Measurements from ENCODE around the gene NTM.
"Not testable (repeated sequence)": the region's sequence is repeated elsewhere in the genome, so short reads cannot be mapped to it uniquely, and the experiment has no call there.

NTM gene

DNA sequence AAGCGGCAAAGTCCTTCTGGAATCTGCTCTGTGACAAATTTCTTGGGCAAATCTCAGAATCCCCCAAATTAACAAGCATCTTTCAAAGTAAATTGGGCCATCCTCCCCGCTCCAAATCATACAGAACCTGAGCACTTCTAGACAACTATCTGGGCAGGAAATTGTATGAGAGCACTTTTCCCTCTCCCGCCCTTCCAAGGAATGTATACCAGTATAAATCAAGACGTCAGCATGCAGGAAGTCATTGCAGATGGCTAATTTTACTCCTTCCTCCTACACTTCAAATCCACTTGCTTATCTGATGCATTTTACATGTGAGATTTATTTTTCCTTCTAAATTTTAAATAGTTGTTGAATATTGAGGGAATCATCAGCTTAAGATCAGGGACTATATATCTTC, 52.1 kb downstream of the NTM start:
- no peak for DNase-seq

DNA sequence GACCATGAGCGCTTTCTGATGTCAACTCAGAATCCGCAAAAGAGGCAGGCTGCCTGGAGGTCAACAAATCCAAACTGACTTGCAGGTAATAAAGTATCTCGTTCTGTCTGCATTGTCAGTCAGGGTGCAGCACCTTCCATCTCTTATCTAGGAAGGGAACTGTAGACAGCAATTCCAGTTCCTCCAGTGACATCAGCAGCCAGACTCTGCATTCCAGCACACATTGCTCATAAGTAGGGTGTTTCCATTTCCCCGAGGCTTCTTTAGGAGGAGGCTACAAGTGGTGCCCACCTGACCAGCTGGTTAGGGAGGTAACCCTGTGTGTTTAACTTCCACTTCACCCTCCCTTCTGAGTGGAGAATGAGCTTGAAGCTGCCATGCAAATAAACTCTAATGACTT, 53.3 kb downstream of the NTM start:
- DNase-seq: no peak

DNA sequence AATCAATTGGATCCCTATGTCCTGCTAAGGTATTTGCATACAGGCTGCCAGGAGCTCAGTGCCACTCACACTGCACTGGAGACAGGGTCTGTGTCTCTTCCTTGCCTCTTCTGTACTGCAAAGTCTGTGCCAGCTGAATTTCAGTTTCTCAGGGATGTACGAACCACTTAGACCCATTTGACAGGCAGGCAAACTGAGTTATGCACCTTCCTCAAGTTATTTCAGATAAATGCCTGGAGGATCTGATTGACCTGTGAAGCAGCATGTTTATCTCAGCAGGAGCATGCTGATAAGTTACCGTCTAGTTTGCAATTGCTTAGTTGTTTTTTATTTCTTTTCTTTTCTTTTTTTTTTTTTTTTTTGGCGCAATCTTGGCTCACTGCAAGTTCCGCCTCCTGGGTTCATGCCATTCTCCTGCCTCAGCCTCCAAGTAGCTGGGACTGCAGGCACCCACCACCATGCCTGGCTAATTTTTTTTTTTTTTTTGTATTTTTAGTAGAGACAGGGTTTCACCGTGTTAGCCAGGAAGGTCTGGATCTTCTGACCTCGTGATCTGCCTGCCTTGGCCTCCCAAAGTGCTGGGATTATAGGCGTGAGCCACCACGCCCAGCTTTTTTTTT, 54.0 kb downstream of the NTM start:
- not testable (repeated sequence) for DNase-seq

GRCh38 chr11:131425285-131425684, 54.9 kb downstream of the NTM start:
- DNase-seq: no peak

DNA sequence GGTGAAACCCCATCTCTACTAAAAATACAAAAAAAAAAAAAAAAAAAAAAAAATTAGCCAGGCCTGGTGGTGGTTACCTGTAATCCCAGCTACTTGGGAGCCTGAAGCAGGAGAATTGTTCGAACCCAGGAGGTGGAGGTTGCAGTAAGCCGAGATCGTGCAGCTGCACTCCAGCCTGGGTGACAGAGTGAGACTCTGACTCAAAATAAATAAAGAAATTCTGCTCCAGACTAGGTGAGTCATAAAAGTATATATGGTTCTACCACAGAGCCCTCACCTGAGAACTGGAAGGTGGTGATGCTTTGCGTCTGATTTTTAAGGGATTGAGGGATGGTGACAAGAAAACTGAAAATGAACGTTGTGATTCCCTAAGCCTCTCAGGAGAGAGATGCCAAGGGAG, 58.4 kb downstream of the NTM start:
- DNase-seq: no peak

DNA sequence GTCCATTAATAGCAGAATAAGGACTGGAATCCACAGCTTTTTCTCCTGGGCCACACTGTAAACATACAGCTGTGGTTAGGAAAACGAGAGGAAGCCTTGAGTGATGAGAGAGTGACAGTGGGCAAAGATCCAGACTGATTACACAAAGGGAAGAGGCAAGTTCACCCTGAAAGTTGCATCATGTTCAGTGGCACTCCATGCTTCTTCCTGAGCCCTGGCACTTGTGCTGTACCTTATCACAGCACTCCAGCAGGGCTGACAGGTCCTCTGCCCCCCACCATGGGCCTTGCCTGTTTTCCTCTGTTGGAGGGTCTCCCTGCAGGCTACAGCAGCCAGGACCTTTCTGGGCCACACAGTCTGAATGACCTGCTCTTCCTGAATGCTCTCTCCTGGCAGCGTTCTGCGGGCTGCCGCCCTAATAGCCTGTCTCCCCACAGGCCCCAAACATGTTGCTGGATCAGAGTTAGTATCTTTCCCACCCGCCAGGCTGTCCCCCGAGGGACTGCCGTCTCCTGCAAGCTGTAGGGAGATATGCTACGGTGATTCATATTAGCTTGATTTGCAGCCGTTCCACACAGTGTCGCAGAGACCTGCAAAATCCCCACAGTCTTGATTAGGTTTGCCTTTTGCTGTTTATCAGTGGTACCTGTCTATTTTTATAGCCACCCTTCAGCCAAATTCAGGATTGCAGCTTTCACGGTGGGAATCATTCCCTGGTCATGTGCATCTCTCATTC, 60.2 kb downstream of the NTM start:
- DNase-seq: no peak

GRCh38 chr11:131441051-131441810, 70.8 kb downstream of the NTM start:
- DNase-seq: no peak

DNA sequence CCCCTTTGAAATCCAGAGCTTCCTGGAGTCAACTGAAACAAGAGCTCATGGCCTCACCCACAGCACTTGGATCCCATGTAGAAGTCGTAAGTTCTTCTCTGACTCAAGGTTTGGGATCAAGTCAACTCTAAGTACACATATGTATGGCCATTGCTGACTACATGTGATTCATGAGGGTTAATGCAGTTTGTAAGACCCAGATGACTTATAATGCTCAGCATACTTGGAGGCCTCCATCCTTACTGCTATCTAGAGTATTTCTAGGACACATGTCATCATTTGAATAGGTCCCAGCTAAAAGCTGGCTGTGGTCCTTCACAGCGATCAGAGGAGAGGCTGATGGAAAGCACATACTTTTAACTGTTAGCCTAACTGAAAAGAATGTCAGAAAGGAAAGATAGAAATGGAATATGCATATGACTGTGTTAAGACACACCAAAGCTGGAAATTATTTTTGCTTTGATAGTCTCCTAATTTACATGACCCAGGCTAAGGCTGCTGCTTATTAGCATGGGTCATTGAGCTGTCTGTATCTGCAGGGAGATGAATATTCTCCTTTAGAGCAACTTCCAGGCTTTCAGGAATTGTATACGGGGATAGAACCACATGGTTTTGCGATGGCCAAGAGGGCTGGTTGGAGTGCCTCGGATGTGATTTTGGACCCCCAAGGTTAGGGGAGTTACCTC, 76.3 kb downstream of the NTM start:
- no peak for DNase-seq

DNA sequence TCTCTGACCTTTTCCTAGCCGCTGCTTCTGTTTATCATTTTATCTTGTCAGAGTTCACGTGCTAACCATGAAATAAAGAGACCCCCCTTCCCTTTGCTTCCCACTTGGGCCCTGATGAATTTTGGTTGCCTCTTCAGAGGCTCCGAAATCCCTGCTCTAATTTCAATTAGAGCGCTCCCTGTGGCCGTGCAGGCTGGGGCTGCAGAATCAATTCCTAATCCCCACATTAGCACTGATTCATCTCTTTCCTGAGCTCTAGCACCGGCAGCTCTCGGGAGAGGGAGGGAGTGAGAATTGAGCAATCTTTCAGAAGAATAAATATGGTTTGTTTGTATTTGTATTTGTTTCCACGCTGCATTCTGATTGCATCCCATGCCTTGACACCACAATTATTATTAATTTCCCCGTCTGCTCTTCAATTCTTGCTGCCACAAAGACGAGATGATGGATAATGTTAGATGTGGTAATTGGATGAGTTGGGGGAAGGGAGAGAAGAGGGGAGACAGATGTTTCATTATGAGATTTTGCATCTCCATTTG, 76.9 kb downstream of the NTM start:
- DNase-seq: no peak

- no peak for DNase-seq
Measured at GRCh38 chr11:131447898-131448297, 77.5 kb downstream of the NTM start.

- no peak for DNase-seq
Measured at GRCh38 chr11:131449036-131450019, 78.9 kb downstream of the NTM start.

- no peak for DNase-seq
Measured at GRCh38 chr11:131454490-131454889, 84.1 kb downstream of the NTM start.

GRCh38 chr11:131454989-131455388, 84.6 kb downstream of the NTM start:
- no peak for DNase-seq

GRCh38 chr11:131455843-131456704, 85.7 kb downstream of the NTM start:
- DNase-seq: no peak

GRCh38 chr11:131457163-131457562, 86.7 kb downstream of the NTM start:
- DNase-seq: no peak

- DNase-seq: no peak
Measured at GRCh38 chr11:131458421-131458820, 88.0 kb downstream of the NTM start.

DNA sequence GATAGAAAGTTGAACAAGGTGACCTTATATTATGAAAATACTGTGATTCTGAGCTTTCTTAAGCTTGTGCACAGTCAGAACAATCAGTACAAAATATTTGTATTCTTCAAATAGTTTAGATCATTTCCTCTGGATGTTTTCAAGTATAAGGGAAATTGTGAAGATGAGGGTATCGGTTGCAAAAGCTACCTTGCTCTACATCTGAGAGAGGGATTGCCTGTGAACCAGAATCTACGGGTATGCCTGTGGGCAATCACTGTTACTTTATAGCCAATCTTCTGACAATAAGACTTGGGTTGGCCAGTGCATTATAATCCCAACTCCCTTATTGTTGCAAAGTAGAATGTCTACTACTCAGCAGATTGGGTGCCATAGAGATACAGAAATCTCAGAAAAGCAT, 90.5 kb downstream of the NTM start:
- DNase-seq: no peak

DNA sequence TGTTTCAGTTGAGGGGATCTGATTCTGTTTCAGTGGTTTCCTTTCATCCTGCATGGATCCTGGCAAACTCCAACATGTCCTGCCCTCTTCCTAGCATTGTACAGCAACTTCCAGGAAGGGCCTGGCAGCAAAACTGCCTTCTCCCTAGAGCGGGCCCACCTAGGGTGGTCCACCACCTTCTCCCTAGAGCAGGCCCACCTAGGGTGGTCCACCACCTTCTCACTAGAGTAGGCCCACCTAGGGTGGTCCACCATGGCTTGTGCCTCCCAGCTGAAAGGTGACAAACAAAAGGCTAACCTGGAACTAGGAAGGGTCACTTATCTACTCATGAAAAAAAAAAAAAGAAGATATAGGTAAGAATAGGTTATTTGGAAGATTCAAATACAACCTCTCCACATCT, 92.2 kb downstream of the NTM start:
- no peak for DNase-seq

- no peak for DNase-seq
Measured at GRCh38 chr11:131463162-131463561, 92.7 kb downstream of the NTM start.

DNA sequence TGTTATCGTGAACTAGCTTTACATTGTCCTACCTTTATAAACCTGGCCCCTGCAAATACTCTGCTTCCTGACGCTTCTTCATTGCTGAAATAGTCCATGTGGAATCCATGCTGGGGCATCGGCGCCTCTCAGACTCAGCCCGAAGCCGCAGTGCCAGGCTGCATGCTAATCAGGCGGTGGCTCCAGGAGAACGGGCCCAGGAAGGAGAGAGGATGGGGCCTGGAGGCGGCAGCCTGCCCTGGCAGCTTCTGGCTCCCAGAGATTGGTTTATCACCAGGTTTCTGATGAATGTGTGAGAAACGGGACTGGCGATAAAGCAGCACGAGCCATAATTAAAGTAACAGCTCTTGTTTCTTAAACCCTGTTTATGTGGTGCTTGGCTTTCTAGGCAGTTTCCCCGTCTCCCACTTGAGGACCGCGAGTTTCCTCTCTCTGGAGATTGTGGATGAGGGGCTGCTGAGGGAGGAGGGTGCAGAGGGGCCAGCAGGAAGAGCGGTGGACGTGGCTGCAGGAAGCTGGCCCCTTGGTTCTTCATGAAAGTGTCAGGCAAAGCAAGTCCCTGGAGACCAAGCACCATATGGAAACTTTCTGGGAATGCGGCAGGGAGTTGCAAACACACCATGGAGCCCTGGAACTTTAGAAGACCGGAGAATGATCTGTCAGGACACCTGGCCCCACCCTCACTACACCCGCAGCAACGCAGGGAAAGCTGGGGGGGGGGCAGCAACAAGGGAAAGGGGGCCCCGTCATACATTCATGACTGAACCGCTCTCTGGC, 93.4 kb downstream of the NTM start:
- DNase-seq: no peak

Data from stimulated activated CD4-positive, alpha-beta T cell treated with anti-CD3 and anti-CD28 coated beads, Interleukin-1b, Interleukin-23, amount 100 ng/mL, for 48 hours (primary cell).